Caco-2 (cell line): ENCODE measurements around the gene CACNB3. TPM values are rescaled to one million over a fixed set of nuclear protein-coding genes. Genes with fewer than 3 reads are reported as not detected.
A peak's percentile ranks its signal among the peaks of the same experiment; 100 is the strongest.

Source experiments
- BruUV-seq: library from RNA; stranded (reverse); fragments of 400-500 nt; replicated peaks from 2 replicates; lab custom pipeline; 2021; lab: Mats Ljungman, UMichigan
- CTCF ChIA-PET: fragments of 300-600 bp; sonication (Branson Sonifier 250); formaldehyde crosslinking; loops from one replicate; lab custom pipeline; 2022; ENCODE audit warnings: antibody characterized with exemption; lab: Charles Lee
- POLR2A ChIA-PET: fragments of 300-600 bp; sonication (Branson Sonifier 250); formaldehyde crosslinking; loops from one replicate; lab custom pipeline; 2022; ENCODE audit warnings: antibody characterized with exemption; lab: Charles Lee
- DNase-seq, 2 experiments: peaks; one replicate each; pipeline versions ENCODE4 v3.0.0 to v3.0.0-alpha.2; 2020 to 2022
- H3K27me3 ChIP-seq: replicated peaks from 2 replicates; pipeline ENCODE4 v1.6.0; 2011; ENCODE audit warnings: low read length; ENCODE audit not compliant: control insufficient read depth, insufficient read depth
- H3K36me3 ChIP-seq: 2 replicates; pipeline ENCODE4 v1.5.1; 2011; ENCODE audit warnings: low read length; ENCODE audit not compliant: control insufficient read depth, insufficient read depth
- H3K4me1 ChIP-seq: fragments of 250-450 bp; sonication (Bioruptor Pico); 2 replicates; pipeline ENCODE4 v1.5.1; 2020; ENCODE audit warnings: mild to moderate bottlenecking
- H3K4me3 ChIP-seq: 2 replicates; pipeline ENCODE4 v1.5.1; 2011; ENCODE audit warnings: low read depth, mild to moderate bottlenecking, control low read depth, low read length
- H3K9me3 ChIP-seq: fragments of 250-450 bp; sonication (Bioruptor Pico); 2 replicates; pipeline ENCODE4 v1.5.1; 2020; ENCODE audit warnings: mild to moderate bottlenecking, moderate library complexity
- H3K27ac Mint-ChIP-seq: one replicate; pipeline ENCODE4 v1.8.0; 2022; ENCODE audit warnings: mixed read lengths; ENCODE audit not compliant: unreplicated experiment
- H3K27me3 Mint-ChIP-seq: one replicate; pipeline ENCODE4 v1.8.0; 2022; ENCODE audit warnings: mixed read lengths; ENCODE audit not compliant: insufficient read depth, unreplicated experiment
- H3K36me3 Mint-ChIP-seq: one replicate; pipeline ENCODE4 v1.8.0; 2022; ENCODE audit warnings: mild to moderate bottlenecking, mixed read lengths; ENCODE audit not compliant: insufficient read depth, unreplicated experiment
- H3K4me1 Mint-ChIP-seq: one replicate; pipeline ENCODE4 v1.8.0; 2022; ENCODE audit warnings: low read depth, mixed read lengths; ENCODE audit not compliant: unreplicated experiment
- H3K4me3 Mint-ChIP-seq: one replicate; pipeline ENCODE4 v1.8.0; 2022; ENCODE audit warnings: mild to moderate bottlenecking, moderate library complexity, mixed read lengths; ENCODE audit not compliant: unreplicated experiment
- H3K9me3 Mint-ChIP-seq: one replicate; pipeline ENCODE4 v1.8.0; 2022; ENCODE audit warnings: mixed read lengths; ENCODE audit not compliant: unreplicated experiment
- CTCF ChIP-seq, 2 experiments: fragments of 200-600 bp in 1 of 2; IDR thresholded peaks; 1 replicate in 1 of 2; 2 replicates in 1 of 2; pipeline versions ENCODE4 v1.5.1 to v1.8.0; 2011 to 2022; ENCODE audit warnings: antibody characterized with exemption in 1 of 2, control low read depth in 1 of 2, inconsistent platforms in 1 of 2, low read depth in 1 of 2, low read length in 1 of 2, mild to moderate bottlenecking in 1 of 2, moderate library complexity in 1 of 2; ENCODE audit not compliant: insufficient read depth in 1 of 2, severe bottlenecking in 1 of 2, unreplicated experiment in 1 of 2
- intact Hi-C: fragments of 100-400 bp; cut with micrococcal nuclease; formaldehyde crosslinking; loops from one replicate; pipeline ENCODE4 v1.10.0; 2022; ENCODE audit not compliant: unreplicated experiment
- total RNA-seq: library from RNA; stranded (reverse); gene quantifications from 2 replicates; pipeline ENCODE4 v1.2.3, GENCODE V29; 2022

The CACNB3 gene
- total RNA-seq, 1 experiment from 2014 or later = 20.4 TPM

DNA sequence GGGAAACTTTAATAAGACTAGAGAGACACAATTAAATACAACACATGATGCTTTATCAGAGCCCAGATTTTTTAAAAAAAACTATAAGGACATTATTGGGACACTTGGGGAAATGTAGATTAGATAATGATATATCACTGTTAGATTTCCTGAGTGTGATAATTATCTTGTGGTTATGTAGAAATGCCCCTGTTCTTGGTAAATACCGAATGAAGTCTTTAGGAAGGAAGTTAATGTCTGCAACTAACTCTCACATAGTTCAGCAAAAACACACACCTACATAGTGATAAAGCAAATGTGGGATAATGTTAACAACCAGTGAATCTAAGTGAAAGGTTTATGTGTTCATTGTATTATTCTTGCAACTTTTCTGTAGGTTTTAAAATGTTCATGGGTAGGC, 14.6 kb upstream of the CACNB3 start:
- no peaks in the 10 kb centered on the region for H3K27me3 ChIP-seq
- H3K4me1 ChIP-seq = no peaks in the 10 kb centered on the region
- H3K4me3 ChIP-seq = no peak overlapping the region
- no TSS peak for BruUV-seq
- Mint-ChIP-seq H3K4me3 (no peak overlapping the region), H3K4me1 (no peaks in the 10 kb centered on the region), H3K9me3 (no peaks in the 10 kb centered on the region), H3K36me3 (peaks cover 9% of the 10 kb centered on the region), H3K27me3 (no peaks in the 10 kb centered on the region), H3K27ac (no peak overlapping the region)
- DNase-seq = no peak
- TF ChIP-seq CTCF (IDR thresholded peaks at IDR 0.05; ENCODE audit: insufficient read depth in 1 of 2, low read depth in 1 of 2, low read length in 1 of 2, severe bottlenecking in 1 of 2, unreplicated experiment in 1 of 2) = no peak
- intact Hi-C loops = no loop called here
- ChIA-PET POLR2A (no interaction called here), CTCF (no interaction called here)
- H3K36me3 ChIP-seq = no peaks in the 10 kb centered on the region
- no peaks in the 10 kb centered on the region for H3K9me3 ChIP-seq

- no peak overlapping the region for H3K27ac Mint-ChIP-seq
- ChIA-PET POLR2A (no interaction called here), CTCF (no interaction called here)
- peaks cover 4% of the 10 kb centered on the region for H3K36me3 Mint-ChIP-seq
- Histone ChIP-seq H3K27me3 (no peaks in the 10 kb centered on the region), H3K9me3 (no peaks in the 10 kb centered on the region), H3K4me3 (no peak overlapping the region), H3K4me1 (peaks cover 10% of the 10 kb centered on the region), H3K36me3 (no peaks in the 10 kb centered on the region)
- peaks cover 11% of the 10 kb centered on the region for H3K4me1 Mint-ChIP-seq
- intact Hi-C loops = no loop called here
- no TSS peak for BruUV-seq
- no peak overlapping the region for H3K4me3 Mint-ChIP-seq
- no peaks in the 10 kb centered on the region for H3K9me3 Mint-ChIP-seq
- TF ChIP-seq CTCF (IDR thresholded peaks at IDR 0.05; ENCODE audit: insufficient read depth in 1 of 2, low read depth in 1 of 2, low read length in 1 of 2, severe bottlenecking in 1 of 2, unreplicated experiment in 1 of 2) = no peak
- DNase-seq = no peak
- H3K27me3 Mint-ChIP-seq = no peaks in the 10 kb centered on the region
Measured at GRCh38 chr12:48807981-48808380, 10.3 kb upstream of the CACNB3 start.

DNA sequence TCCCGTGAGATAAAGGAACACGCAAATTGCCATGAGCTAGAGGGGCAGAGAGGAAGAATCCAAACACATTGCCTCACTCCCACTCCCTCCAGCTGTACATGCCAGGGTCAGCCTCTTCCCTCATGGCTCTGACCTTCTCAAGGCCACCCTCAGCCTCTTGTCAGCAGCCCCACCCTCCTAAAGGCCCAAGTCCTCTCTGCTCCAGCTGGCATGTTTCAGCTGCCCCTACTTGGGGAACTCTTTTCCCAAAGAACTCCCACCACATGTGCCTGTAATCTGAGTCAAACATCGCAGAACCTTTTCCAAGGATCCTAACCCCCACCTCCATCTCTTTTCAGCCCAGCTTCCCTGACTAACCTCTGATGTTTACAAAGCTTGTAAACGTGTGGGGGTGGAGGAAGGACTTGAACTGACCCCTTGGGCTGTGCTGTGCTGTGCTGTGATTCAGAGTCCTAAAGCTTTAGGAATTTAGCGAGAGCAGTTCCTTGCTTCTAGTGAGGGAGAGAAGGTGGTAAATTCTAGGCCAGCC, 7.3 kb upstream of the CACNB3 start:
- BruUV-seq = no TSS peak
- CTCF ChIA-PET = interaction anchor here (0.5 to 1.0 kb wide), 2 partner anchors 9 to 115 kb away, joined by 3 to 7 read pairs; no protein-coding TSS in a partner anchor
- no peaks in the 10 kb centered on the region for H3K36me3 ChIP-seq
- no peak overlapping the region for H3K4me3 Mint-ChIP-seq
- no peaks in the 10 kb centered on the region for H3K9me3 ChIP-seq
- intact Hi-C loops = no loop called here
- peaks cover 4% of the 10 kb centered on the region for H3K36me3 Mint-ChIP-seq
- no peak for TF ChIP-seq CTCF (IDR thresholded peaks at IDR 0.05; ENCODE audit: insufficient read depth in 1 of 2, low read depth in 1 of 2, low read length in 1 of 2, severe bottlenecking in 1 of 2, unreplicated experiment in 1 of 2)
- no peaks in the 10 kb centered on the region for H3K27me3 ChIP-seq
- H3K9me3 Mint-ChIP-seq = no peaks in the 10 kb centered on the region
- H3K4me1 Mint-ChIP-seq = peaks cover 11% of the 10 kb centered on the region
- peaks cover 10% of the 10 kb centered on the region for H3K4me1 ChIP-seq
- H3K4me3 ChIP-seq = no peak overlapping the region
- no peak for DNase-seq
- H3K27me3 Mint-ChIP-seq = no peaks in the 10 kb centered on the region
- POLR2A ChIA-PET = interaction anchor here (0.5 to 0.7 kb wide), 2 partner anchors 41 to 95 kb away, joined by 3 to 4 read pairs; partner anchors contain the start of gene DDX23
- peak overlapping the region; percentile 71 for H3K27ac Mint-ChIP-seq
